ENCODE data around the gene RPL3.

The RPL3 gene

DNA sequence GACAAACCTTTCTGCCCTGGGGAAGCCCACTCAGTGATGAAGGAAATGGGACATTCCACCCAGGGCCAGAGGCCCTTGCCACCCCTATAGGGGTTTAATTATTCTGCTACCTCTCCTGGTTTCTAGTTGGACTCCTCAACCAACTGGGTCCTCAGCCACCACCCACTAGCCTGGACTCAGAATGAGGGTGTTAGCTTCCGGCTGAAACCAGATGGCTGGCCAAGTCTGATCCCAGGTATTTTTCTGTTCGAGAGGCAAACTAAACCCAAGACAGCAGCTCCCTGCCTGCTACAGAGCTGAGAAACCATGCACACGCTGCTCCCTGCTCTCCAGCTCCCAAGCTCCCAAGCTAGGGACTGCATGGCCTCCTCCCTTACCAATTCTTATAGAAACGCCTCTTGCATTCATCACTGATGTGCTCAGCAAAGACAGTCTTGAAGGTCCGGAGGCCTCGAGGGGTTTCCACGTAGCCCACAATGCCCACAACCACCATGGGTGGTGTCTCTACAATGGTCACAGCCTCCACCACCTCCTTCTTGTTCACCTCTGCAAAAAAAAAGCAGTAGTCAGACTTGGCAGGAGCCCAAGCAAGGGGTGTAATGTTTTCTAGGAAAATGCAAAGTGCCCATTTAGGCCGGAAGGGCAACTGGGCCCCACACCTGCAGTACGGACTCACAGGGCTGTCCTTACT, 2.2 kb downstream of the RPL3 start:
- Histone ChIP-seq H3K79me1 (replicated peaks; ENCODE audit: low read length, poor library complexity, severe bottlenecking) (no peaks in the 10 kb centered on the region), H2AK5ac (ENCODE audit: low read length, severe bottlenecking) (no peak overlapping the region), H3K18ac (ENCODE audit: low read depth in 1 of 2, low read length in 2 of 2) (no peak overlapping the region), H3K4ac (ENCODE audit: low read depth in 1 of 2, low read length in 2 of 2) (no peak overlapping the region), H3K4me1 (ENCODE audit: control insufficient read depth, insufficient read depth, low read depth, low read length) (peaks cover 36% of the 10 kb centered on the region), H3K14ac (ENCODE audit: low read length in 2 of 2) (no peak overlapping the region), H3K4me2 (ENCODE audit: low read length, poor library complexity, severe bottlenecking) (peak overlapping the region; percentile 94), H2BK12ac (ENCODE audit: low read length in 2 of 2) (no peak overlapping the region), H3K36me3 (ENCODE audit: control insufficient read depth in 1 of 2, insufficient read depth in 2 of 2, low read depth in 1 of 2, low read length in 2 of 2) (peaks cover 52 to 65% of the 10 kb centered on the region in 2 experiments), H2BK15ac (ENCODE audit: low read depth, poor library complexity, severe bottlenecking) (no peak overlapping the region), H3K9me3 (ENCODE audit: control insufficient read depth, low read length) (no peaks in the 10 kb centered on the region), H2BK120ac (ENCODE audit: low read depth, low read length) (no peak overlapping the region), H4K91ac (ENCODE audit: low read length) (no peak overlapping the region), H3K4me3 (ENCODE audit: insufficient read depth in 1 of 2, low read depth in 1 of 2, low read length in 2 of 2) (peak overlapping the region; percentile 51 to 99), H3K23ac (ENCODE audit: low read length in 2 of 2) (peak overlapping the region in 1 of 2 experiments; percentile 30), H2BK5ac (ENCODE audit: low read depth, low read length, poor library complexity, severe bottlenecking) (no peak overlapping the region), H3K9ac (ENCODE audit: low read length) (peak overlapping the region; percentile 100), H3K27me3 (ENCODE audit: control insufficient read depth in 1 of 2, insufficient read depth in 1 of 2, low read length in 2 of 2) (no peaks in the 10 kb centered on the region), H3K27ac (ENCODE audit: low read length, poor library complexity, severe bottlenecking) (peak overlapping the region; percentile 95), H4K8ac (ENCODE audit: low read length) (no peak overlapping the region), H2AFZ (ENCODE audit: low read depth, low read length) (no peak overlapping the region)
- 20% methylated on average over 9 of the region's 9 CpGs for WGBS
- peak; percentile 50 for DNase-seq

DNA sequence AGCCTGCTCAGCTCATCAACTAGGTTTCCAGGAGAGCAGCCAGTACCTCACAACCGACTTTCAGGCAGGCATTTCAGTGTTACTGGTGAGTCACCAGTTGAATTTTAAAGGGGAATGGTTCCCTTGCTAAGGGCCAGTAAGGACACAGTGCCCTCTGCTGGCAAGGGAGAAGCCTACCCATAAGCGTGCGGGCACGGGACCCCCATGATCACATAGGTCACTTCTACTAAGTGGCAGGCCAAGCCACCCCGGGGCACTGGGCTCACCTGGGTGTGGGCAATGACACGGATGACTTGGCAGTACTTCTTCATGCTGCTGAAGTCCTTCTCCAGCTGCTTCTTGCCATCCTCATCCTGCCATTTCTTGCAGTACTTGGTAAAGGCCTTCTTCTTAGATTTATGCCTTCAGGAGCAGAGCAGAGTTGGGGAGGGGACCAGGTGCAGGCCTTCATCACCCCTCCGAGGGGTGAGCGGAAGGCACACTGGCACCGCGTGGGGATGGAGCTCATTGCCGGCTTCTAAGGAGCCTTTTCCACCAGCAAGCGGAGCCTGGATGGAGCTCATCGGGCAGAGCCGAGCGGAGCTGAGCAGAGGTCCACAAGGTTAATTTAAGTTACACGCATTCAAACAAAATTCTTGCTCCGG, 2.9 kb downstream of the RPL3 start:
- Histone ChIP-seq H4K91ac (ENCODE audit: low read length) (no peak overlapping the region), H3K4me3 (ENCODE audit: insufficient read depth in 1 of 2, low read depth in 1 of 2, low read length in 2 of 2) (peak overlapping the region; percentile 51 to 99), H3K4me2 (ENCODE audit: low read length, poor library complexity, severe bottlenecking) (peak overlapping the region; percentile 94), H3K4ac (ENCODE audit: low read depth in 1 of 2, low read length in 2 of 2) (no peak overlapping the region), H4K8ac (ENCODE audit: low read length) (no peak overlapping the region), H2AK5ac (ENCODE audit: low read length, severe bottlenecking) (no peak overlapping the region), H2BK120ac (ENCODE audit: low read depth, low read length) (no peak overlapping the region), H3K14ac (ENCODE audit: low read length in 2 of 2) (no peak overlapping the region), H3K18ac (ENCODE audit: low read depth in 1 of 2, low read length in 2 of 2) (no peak overlapping the region), H3K4me1 (ENCODE audit: control insufficient read depth, insufficient read depth, low read depth, low read length) (peaks cover 43% of the 10 kb centered on the region), H3K36me3 (ENCODE audit: control insufficient read depth in 1 of 2, insufficient read depth in 2 of 2, low read depth in 1 of 2, low read length in 2 of 2) (peaks cover 59 to 72% of the 10 kb centered on the region in 2 experiments), H2BK5ac (ENCODE audit: low read depth, low read length, poor library complexity, severe bottlenecking) (no peak overlapping the region), H3K9ac (ENCODE audit: low read length) (peak overlapping the region; percentile 100), H3K27ac (ENCODE audit: low read length, poor library complexity, severe bottlenecking) (peak overlapping the region; percentile 95), H2BK12ac (ENCODE audit: low read length in 2 of 2) (no peak overlapping the region), H2BK15ac (ENCODE audit: low read depth, poor library complexity, severe bottlenecking) (no peak overlapping the region), H2AFZ (ENCODE audit: low read depth, low read length) (no peak overlapping the region), H3K9me3 (ENCODE audit: control insufficient read depth, low read length) (no peaks in the 10 kb centered on the region), H3K27me3 (ENCODE audit: control insufficient read depth in 1 of 2, insufficient read depth in 1 of 2, low read length in 2 of 2) (no peaks in the 10 kb centered on the region), H3K79me1 (replicated peaks; ENCODE audit: low read length, poor library complexity, severe bottlenecking) (no peaks in the 10 kb centered on the region), H3K23ac (ENCODE audit: low read length in 2 of 2) (no peak overlapping the region)
- DNase-seq: peak; percentile 94
- 40% methylated on average over 17 of the region's 17 CpGs for WGBS

DNA sequence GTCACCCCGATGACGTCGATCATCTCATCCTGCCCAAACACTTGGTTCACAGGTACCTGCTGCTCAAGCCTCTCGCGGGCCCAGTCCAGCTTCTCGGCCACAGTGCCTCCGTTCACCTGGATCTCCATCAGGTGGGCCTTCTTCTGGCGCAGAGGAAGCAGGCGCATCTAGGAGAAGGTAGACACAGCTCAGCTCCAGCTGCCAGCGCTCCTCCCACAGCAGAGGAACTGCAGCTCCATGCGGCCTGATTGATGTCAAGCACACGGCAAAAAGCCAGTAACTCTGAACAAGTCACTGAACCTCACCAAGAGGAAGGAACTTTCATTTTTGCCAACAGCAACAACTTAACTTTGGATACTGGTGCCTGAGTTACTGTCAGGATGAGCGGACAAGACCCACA, 4.0 kb downstream of the RPL3 start:
- Histone ChIP-seq H3K4me3 (ENCODE audit: insufficient read depth in 1 of 2, low read depth in 1 of 2, low read length in 2 of 2) (peak overlapping the region; percentile 36 to 99), H2BK12ac (ENCODE audit: low read length in 2 of 2) (no peak overlapping the region), H3K9ac (ENCODE audit: low read length) (peak overlapping the region; percentile 100), H4K8ac (ENCODE audit: low read length) (peak overlapping the region; percentile 50), H2BK5ac (ENCODE audit: low read depth, low read length, poor library complexity, severe bottlenecking) (no peak overlapping the region), H3K36me3 (ENCODE audit: control insufficient read depth in 1 of 2, insufficient read depth in 2 of 2, low read depth in 1 of 2, low read length in 2 of 2) (peaks cover 69 to 74% of the 10 kb centered on the region in 2 experiments), H2BK15ac (ENCODE audit: low read depth, poor library complexity, severe bottlenecking) (no peak overlapping the region), H3K4me2 (ENCODE audit: low read length, poor library complexity, severe bottlenecking) (peak overlapping the region; percentile 74), H2BK120ac (ENCODE audit: low read depth, low read length) (no peak overlapping the region), H3K23ac (ENCODE audit: low read length in 2 of 2) (no peak overlapping the region), H3K4me1 (ENCODE audit: control insufficient read depth, insufficient read depth, low read depth, low read length) (peaks cover 47% of the 10 kb centered on the region), H3K79me1 (replicated peaks; ENCODE audit: low read length, poor library complexity, severe bottlenecking) (no peaks in the 10 kb centered on the region), H3K18ac (ENCODE audit: low read depth in 1 of 2, low read length in 2 of 2) (no peak overlapping the region), H2AK5ac (ENCODE audit: low read length, severe bottlenecking) (no peak overlapping the region), H2AFZ (ENCODE audit: low read depth, low read length) (no peak overlapping the region), H3K9me3 (ENCODE audit: control insufficient read depth, low read length) (no peaks in the 10 kb centered on the region), H4K91ac (ENCODE audit: low read length) (no peak overlapping the region), H3K27ac (ENCODE audit: low read length, poor library complexity, severe bottlenecking) (peak overlapping the region; percentile 26), H3K4ac (ENCODE audit: low read depth in 1 of 2, low read length in 2 of 2) (no peak overlapping the region), H3K14ac (ENCODE audit: low read length in 2 of 2) (no peak overlapping the region), H3K27me3 (ENCODE audit: control insufficient read depth in 1 of 2, insufficient read depth in 1 of 2, low read length in 2 of 2) (no peaks in the 10 kb centered on the region)
- DNase-seq: no peak
- WGBS: 92% methylated on average over 13 of the region's 13 CpGs

DNA sequence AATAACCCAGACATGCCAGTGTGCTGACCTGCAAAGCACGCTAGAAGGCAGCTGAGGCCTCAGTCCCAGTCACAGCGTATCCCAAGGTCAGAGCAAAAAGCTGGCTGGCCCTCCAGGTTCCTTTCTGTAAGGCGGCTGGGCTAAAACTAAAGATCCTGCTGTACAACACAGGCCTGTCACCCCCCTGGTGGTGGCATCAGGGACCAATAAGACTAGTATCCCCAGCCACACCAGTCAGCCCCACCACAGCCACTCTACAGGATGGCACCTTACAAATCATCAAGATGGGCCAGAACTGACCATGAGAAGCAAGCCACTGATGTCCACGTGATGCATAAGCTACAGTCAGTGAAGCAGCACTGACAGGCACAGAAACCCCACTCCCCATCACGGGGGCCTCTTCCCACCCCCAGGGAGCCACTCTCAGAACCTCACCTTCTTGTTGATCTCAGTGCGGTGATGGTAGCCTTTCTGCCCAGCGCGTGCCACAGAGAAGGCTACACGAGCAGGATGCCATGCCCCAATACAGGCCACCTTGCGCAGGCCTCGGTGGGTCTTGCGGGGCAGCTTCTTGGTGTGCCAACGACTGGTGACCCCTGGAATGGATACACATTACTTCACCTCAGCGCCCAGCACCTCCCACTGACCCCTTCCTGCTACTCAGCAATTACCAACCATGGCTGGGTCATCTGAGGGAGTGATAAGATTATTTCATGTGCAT, 5.0 kb downstream of the RPL3 start:
- H3K36me3 ChIP-seq (ENCODE audit: control insufficient read depth in 1 of 2, insufficient read depth in 2 of 2, low read depth in 1 of 2, low read length in 2 of 2): peaks cover 72 to 74% of the 10 kb centered on the region in 2 experiments
- H3K14ac ChIP-seq (ENCODE audit: low read length in 2 of 2): no peak overlapping the region
- no peak overlapping the region for H4K8ac ChIP-seq (ENCODE audit: low read length)
- no peak overlapping the region for H2AFZ ChIP-seq (ENCODE audit: low read depth, low read length)
- no peaks in the 10 kb centered on the region for H3K79me1 ChIP-seq (replicated peaks; ENCODE audit: low read length, poor library complexity, severe bottlenecking)
- no peak overlapping the region for H3K18ac ChIP-seq (ENCODE audit: low read depth in 1 of 2, low read length in 2 of 2)
- no peaks in the 10 kb centered on the region for H3K9me3 ChIP-seq (ENCODE audit: control insufficient read depth, low read length)
- no peaks in the 10 kb centered on the region for H3K27me3 ChIP-seq (ENCODE audit: control insufficient read depth in 1 of 2, insufficient read depth in 1 of 2, low read length in 2 of 2)
- H2BK120ac ChIP-seq (ENCODE audit: low read depth, low read length): no peak overlapping the region
- H3K23ac ChIP-seq (ENCODE audit: low read length in 2 of 2): no peak overlapping the region
- peaks cover 55% of the 10 kb centered on the region for H3K4me1 ChIP-seq (ENCODE audit: control insufficient read depth, insufficient read depth, low read depth, low read length)
- peak overlapping the region; percentile 100 for H3K9ac ChIP-seq (ENCODE audit: low read length)
- no peak overlapping the region for H2BK15ac ChIP-seq (ENCODE audit: low read depth, poor library complexity, severe bottlenecking)
- 88% methylated on average over 13 of the region's 14 CpGs for WGBS
- H2BK5ac ChIP-seq (ENCODE audit: low read depth, low read length, poor library complexity, severe bottlenecking): no peak overlapping the region
- peak overlapping the region; percentile 6 for H3K4me2 ChIP-seq (ENCODE audit: low read length, poor library complexity, severe bottlenecking)
- no peak overlapping the region for H4K91ac ChIP-seq (ENCODE audit: low read length)
- peak overlapping the region in 1 of 2 experiments; percentile 18 for H3K4me3 ChIP-seq (ENCODE audit: insufficient read depth in 1 of 2, low read depth in 1 of 2, low read length in 2 of 2)
- no peak overlapping the region for H3K4ac ChIP-seq (ENCODE audit: low read depth in 1 of 2, low read length in 2 of 2)
- no peak overlapping the region for H2BK12ac ChIP-seq (ENCODE audit: low read length in 2 of 2)
- no peak overlapping the region for H2AK5ac ChIP-seq (ENCODE audit: low read length, severe bottlenecking)
- H3K27ac ChIP-seq (ENCODE audit: low read length, poor library complexity, severe bottlenecking): no peak overlapping the region
- DNase-seq: peak; percentile 41
